ENCODE measurements around the gene CCDC175. TPM values are rescaled to one million over a fixed set of nuclear protein-coding genes. Genes with fewer than 3 reads are reported as not detected.

CCDC175 gene
- total RNA-seq, 1 donor from 2014 or later: not detected

- H3K36me3 ChIP-seq (ENCODE audit: control insufficient read depth, insufficient read depth, low read length): no peaks in the 10 kb centered on the region
- H3K4me3 ChIP-seq (ENCODE audit: low read depth, low read length): no peak overlapping the region
- H3K27me3 ChIP-seq (ENCODE audit: control insufficient read depth, insufficient read depth, low read length): no peaks in the 10 kb centered on the region
- DNase-seq (ENCODE audit: low read depth): no peak
- TF ChIP-seq, protein P1, sequence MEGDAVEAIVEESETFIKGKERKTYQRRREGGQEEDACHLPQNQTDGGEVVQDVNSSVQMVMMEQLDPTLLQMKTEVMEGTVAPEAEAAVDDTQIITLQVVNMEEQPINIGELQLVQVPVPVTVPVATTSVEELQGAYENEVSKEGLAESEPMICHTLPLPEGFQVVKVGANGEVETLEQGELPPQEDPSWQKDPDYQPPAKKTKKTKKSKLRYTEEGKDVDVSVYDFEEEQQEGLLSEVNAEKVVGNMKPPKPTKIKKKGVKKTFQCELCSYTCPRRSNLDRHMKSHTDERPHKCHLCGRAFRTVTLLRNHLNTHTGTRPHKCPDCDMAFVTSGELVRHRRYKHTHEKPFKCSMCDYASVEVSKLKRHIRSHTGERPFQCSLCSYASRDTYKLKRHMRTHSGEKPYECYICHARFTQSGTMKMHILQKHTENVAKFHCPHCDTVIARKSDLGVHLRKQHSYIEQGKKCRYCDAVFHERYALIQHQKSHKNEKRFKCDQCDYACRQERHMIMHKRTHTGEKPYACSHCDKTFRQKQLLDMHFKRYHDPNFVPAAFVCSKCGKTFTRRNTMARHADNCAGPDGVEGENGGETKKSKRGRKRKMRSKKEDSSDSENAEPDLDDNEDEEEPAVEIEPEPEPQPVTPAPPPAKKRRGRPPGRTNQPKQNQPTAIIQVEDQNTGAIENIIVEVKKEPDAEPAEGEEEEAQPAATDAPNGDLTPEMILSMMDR (IDR thresholded peaks at IDR 0.05; ENCODE audit: insufficient read depth, low read length, poor library complexity, severe bottlenecking): no peak
These were observed 96.4 kb downstream of the CCDC175 start for GRCh38 chr14:59480166-59480565.

- TF ChIP-seq, protein P1 (IDR thresholded peaks at IDR 0.05; ENCODE audit: insufficient read depth, low read length, poor library complexity, severe bottlenecking): no peak
- H3K36me3 ChIP-seq (ENCODE audit: control insufficient read depth, insufficient read depth, low read length): no peaks in the 10 kb centered on the region
- H3K4me3 ChIP-seq (ENCODE audit: low read depth, low read length): no peak overlapping the region
- no peak for DNase-seq (ENCODE audit: low read depth)
- no peaks in the 10 kb centered on the region for H3K27me3 ChIP-seq (ENCODE audit: control insufficient read depth, insufficient read depth, low read length)
These were observed 98.1 kb downstream of the CCDC175 start for GRCh38 chr14:59478540-59478939.

DNA sequence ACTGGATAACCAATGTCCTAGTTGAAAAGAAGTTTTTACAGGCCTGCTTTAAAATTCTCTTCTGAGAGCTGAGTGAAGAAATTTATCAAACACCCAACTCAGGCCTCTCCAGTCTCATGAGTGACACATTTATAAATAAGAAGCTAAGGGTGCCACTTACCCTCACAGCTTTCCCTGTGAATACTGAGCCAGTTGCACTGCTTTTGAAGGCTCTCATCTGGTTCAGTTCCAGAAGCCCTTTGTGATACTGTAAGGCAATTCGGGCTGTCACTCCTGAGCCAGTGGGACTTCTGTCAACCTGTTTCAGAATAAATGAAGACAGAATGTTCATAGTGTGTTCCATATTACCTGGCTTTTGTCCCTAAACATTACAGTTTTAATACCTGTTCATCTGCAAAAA is 100.9 kb downstream of the CCDC175 start:
- TF ChIP-seq, protein P1 (IDR thresholded peaks at IDR 0.05; ENCODE audit: insufficient read depth, low read length, poor library complexity, severe bottlenecking): no peak
- H3K27me3 ChIP-seq (ENCODE audit: control insufficient read depth, insufficient read depth, low read length): no peaks in the 10 kb centered on the region
- DNase-seq (ENCODE audit: low read depth): no peak
- H3K36me3 ChIP-seq (ENCODE audit: control insufficient read depth, insufficient read depth, low read length): no peaks in the 10 kb centered on the region
- H3K4me3 ChIP-seq (ENCODE audit: low read depth, low read length): no peak overlapping the region

DNA sequence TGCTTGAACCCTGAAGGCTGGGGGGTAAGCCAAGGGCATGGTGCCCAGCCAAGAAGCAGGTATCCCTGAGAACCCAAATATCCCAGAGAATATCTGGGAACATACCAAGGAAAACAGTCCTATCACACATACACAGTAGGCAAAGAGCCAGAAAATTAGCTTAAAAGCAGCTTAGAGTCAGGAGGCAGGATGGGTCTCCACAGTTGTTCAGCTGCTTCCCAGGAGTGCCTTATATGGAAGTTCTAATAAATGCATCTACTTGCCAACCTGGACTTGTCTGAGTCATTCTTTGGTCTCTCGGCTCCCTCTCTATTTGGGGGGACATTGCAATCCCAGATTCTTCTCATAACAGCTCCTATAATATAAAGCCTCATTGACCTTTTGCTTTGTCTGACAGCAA is 102.4 kb downstream of the CCDC175 start:
- H3K4me3 ChIP-seq (ENCODE audit: low read depth, low read length): no peak overlapping the region
- no peaks in the 10 kb centered on the region for H3K36me3 ChIP-seq (ENCODE audit: control insufficient read depth, insufficient read depth, low read length)
- TF ChIP-seq, protein P1 (IDR thresholded peaks at IDR 0.05; ENCODE audit: insufficient read depth, low read length, poor library complexity, severe bottlenecking): no peak
- no peak for DNase-seq (ENCODE audit: low read depth)
- H3K27me3 ChIP-seq (ENCODE audit: control insufficient read depth, insufficient read depth, low read length): no peaks in the 10 kb centered on the region

DNA sequence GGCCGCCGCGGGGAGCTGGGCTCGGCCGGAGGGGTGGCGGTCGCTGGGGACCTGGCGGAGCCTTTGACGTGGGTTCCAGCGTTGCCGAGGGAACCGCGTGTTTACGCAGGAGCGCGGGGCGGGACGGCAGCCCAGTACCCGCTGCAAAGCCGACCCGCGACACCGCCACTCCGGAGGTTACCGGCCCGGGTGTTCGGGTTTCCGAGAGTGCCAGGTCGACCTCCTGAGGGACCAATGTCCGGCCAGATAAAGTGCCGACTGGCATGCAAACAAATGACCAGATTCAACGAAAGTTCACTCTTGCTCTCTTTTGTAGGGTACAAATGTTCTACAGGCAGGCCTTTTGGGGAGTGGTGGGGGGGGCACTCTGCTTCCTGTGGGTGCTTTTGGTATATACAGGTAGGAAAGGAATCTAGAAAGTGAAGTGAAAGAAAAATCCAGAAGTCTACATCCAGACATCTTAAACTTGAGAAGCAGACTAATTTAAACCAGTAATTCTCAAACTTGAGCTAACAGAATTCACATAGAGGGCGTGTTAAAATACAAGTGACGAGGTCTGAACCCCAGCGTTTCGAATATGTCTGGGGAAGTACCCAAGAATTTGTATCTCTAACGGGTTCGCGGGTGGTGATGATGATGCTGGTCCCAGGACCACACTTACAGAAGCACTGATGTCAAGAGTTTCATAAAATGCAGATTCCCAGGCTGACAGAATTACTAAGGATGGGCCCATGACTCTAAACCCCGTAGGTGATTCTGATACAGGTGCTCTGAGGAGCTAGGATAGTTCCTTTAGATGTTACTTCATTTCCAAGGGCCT is 111.1 kb downstream of the CCDC175 start, which contains the start of gene GPR135:
GPR135 (minus strand) TSS at position 65 of the 820 bp plus-strand sequence. CDS start 154 bp downstream, outside the sequence.
- H3K27me3 ChIP-seq (ENCODE audit: control insufficient read depth, insufficient read depth, low read length): no peaks in the 10 kb centered on the region
- no peak for DNase-seq (ENCODE audit: low read depth)
- H3K36me3 ChIP-seq (ENCODE audit: control insufficient read depth, insufficient read depth, low read length): no peaks in the 10 kb centered on the region
- TF ChIP-seq, protein P1 (IDR thresholded peaks at IDR 0.05; ENCODE audit: insufficient read depth, low read length, poor library complexity, severe bottlenecking): no peak
- peak within 1 kb of the TSS; percentile 41 for H3K4me3 ChIP-seq (ENCODE audit: low read depth, low read length)

Measured in kidney epithelial cell (primary cell).